Measurements from ENCODE around the gene TRIP6. TPM values are rescaled to one million over a fixed set of nuclear protein-coding genes. Genes with fewer than 3 reads are reported as not detected.

The TRIP6 gene
- total and polyA plus RNA-seq, 2 donors (not counting 3 experiments of a cell fraction or from before 2014, with no cell fraction given) = 90.3 TPM

DNA sequence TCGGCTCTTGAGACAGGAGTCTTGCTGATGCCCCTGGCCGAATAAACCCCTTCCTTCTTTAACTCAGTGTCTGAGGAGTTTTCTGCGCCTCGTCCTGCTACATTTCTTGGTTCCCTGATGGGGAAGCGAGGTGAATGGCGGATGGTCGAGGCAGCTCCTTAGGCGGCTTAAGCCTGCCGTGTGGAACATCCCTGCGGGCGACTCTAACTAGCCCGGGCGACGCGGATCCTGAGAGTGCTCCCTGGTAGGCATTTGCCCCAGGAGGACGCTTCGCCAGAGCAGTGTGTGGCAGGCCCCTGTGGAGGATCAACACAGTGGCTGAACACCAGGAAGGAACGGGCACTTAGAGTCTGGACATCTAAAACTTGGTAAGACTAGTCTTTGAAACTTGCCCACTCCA is 27.8 kb upstream of the TRIP6 start:
- no peaks in the 10 kb centered on the region for H4K20me1 ChIP-seq (replicated peaks; ENCODE audit: control insufficient read depth, extremely low read depth, insufficient read depth, low read length)
- CTCF ChIA-PET = no interaction called here
- dilution Hi-C loops (cut with MboI; ENCODE audit: extremely low pct_ligation_motif_present, low sequenced_read_pairs) (loop anchor here (25.0 kb wide), 1 partner anchor 127 kb away; the partner anchor contains the start of genes EPO and POP7), intact Hi-C loops (cut with micrococcal nuclease) (no loop called here)
- TF ChIP-seq FOS (IDR thresholded peaks at IDR 0.05; ENCODE audit: borderline replicate concordance, insufficient read depth, low read length) = no peak
- no peak for TF ChIP-seq POLR2AphosphoS5 (IDR thresholded peaks at IDR 0.05; ENCODE audit: insufficient read depth, low read depth, low read length)
- TF ChIP-seq, protein P1, sequence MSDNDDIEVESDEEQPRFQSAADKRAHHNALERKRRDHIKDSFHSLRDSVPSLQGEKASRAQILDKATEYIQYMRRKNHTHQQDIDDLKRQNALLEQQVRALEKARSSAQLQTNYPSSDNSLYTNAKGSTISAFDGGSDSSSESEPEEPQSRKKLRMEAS (IDR thresholded peaks at IDR 0.05; ENCODE audit: insufficient read depth, insufficient read length) = no peak
- TF ChIP-seq POLR2A (IDR thresholded peaks at IDR 0.05; ENCODE audit: low read depth, low read length) = no peak
- no peak for TF ChIP-seq MYC (IDR thresholded peaks at IDR 0.05; ENCODE audit: low read depth, low read length)
- no peak for TF ChIP-seq GATA2 (IDR thresholded peaks at IDR 0.05; ENCODE audit: insufficient read depth, insufficient read length, low read depth, low read length)
- TF ChIP-seq EZH2 (IDR thresholded peaks at IDR 0.05; ENCODE audit: borderline replicate concordance, low read depth, low read length, severe bottlenecking) = no peak
- no peak for TF ChIP-seq CTCF (IDR thresholded peaks at IDR 0.05; ENCODE audit: extremely low read depth in 1 of 2, insufficient read depth in 1 of 2, low read depth in 1 of 2, low read length in 2 of 2)
- TF ChIP-seq JUN (IDR thresholded peaks at IDR 0.05; ENCODE audit: borderline replicate concordance, insufficient read depth, insufficient read length, low read depth) = no peak
- H3K9me3 ChIP-seq (replicated peaks; ENCODE audit: control insufficient read depth, insufficient read depth, low read length) = no peaks in the 10 kb centered on the region
- POLR2A ChIA-PET = no interaction called here
- no peak for FAIRE-seq
- BruUV-seq (replicated peaks) = no TSS peak
- peaks cover 16% of the 10 kb centered on the region for H3K4me1 ChIP-seq (ENCODE audit: control insufficient read depth, extremely low read depth, insufficient read depth, low read length)
- no peak for DNase-seq (ENCODE audit: low read depth, low spot score)
- no peaks in the 10 kb centered on the region for H3K27me3 ChIP-seq (ENCODE audit: control insufficient read depth in 2 of 2, insufficient read depth in 2 of 2, low read length in 2 of 2)
- H3K4me2 ChIP-seq (ENCODE audit: insufficient read depth, low read length) = no peak overlapping the region
- no peaks in the 10 kb centered on the region for H3K79me2 ChIP-seq (ENCODE audit: control insufficient read depth, insufficient read depth, low read length)
- no peaks in the 10 kb centered on the region for H3K9me1 ChIP-seq (replicated peaks; ENCODE audit: control insufficient read depth, extremely low read depth, insufficient read depth, low read length)
- no peak overlapping the region for H3K9ac ChIP-seq (replicated peaks; ENCODE audit: extremely low read depth, insufficient read depth, low read length)
- H3K27ac ChIP-seq (ENCODE audit: insufficient read depth, low read depth, low read length) = no peak overlapping the region
- no peak overlapping the region for H3K4me3 ChIP-seq (replicated peaks in 1 of 3; ENCODE audit: insufficient read depth in 1 of 3, low read depth in 1 of 3, low read length in 3 of 3)
- no peaks in the 10 kb centered on the region for H3K36me3 ChIP-seq (ENCODE audit: control insufficient read depth in 2 of 2, extremely low read depth in 1 of 2, insufficient read depth in 2 of 2, low read length in 2 of 2)
- no peak overlapping the region for H2AFZ ChIP-seq (ENCODE audit: low read depth, low read length)
